Mesenchymal stem cell (in vitro differentiated cells and primary cell): ENCODE measurements around the gene XAB2.

Experiments used
- DNase-seq: peaks from one replicate; pipeline ENCODE4 v3.0.0-alpha.2; 2013
- H2AFZ ChIP-seq: one replicate; pipeline ENCODE4 v1.6.1; 2013; ENCODE audit warnings: low read depth, mild to moderate bottlenecking, control low read depth, inconsistent platforms, low read length, moderate library complexity
- H2AK5ac ChIP-seq: 2 replicates; pipeline ENCODE4 v1.6.1; 2013; ENCODE audit warnings: low read length, moderate library complexity, mild to moderate bottlenecking, inconsistent platforms; ENCODE audit not compliant: severe bottlenecking
- H2BK120ac ChIP-seq: one replicate; pipeline ENCODE4 v1.6.1; 2013; ENCODE audit warnings: low read depth, mild to moderate bottlenecking, inconsistent platforms, low read length, moderate library complexity
- H2BK12ac ChIP-seq, 2 experiments: one replicate each; pipeline ENCODE4 v1.6.1; 2013; ENCODE audit warnings: inconsistent platforms in 2 of 2, low read length in 2 of 2, mild to moderate bottlenecking in 2 of 2, moderate library complexity in 2 of 2, control low read depth in 1 of 2
- H2BK15ac ChIP-seq: one replicate; pipeline ENCODE4 v1.6.1; 2013; ENCODE audit warnings: mild to moderate bottlenecking, low read depth, inconsistent platforms; ENCODE audit not compliant: poor library complexity, severe bottlenecking
- H2BK5ac ChIP-seq: 2 replicates; pipeline ENCODE4 v1.6.1; 2013; ENCODE audit warnings: low read depth, mild to moderate bottlenecking, low read length, control low read depth, inconsistent platforms; ENCODE audit not compliant: poor library complexity, severe bottlenecking
- H3K14ac ChIP-seq, 2 experiments: one replicate each; pipeline ENCODE4 v1.6.1; 2013; ENCODE audit warnings: inconsistent platforms in 2 of 2, low read length in 2 of 2, control low read depth in 1 of 2, mild to moderate bottlenecking in 1 of 2, moderate library complexity in 1 of 2
- H3K18ac ChIP-seq, 2 experiments: one replicate each; pipeline ENCODE4 v1.6.1; 2013; ENCODE audit warnings: inconsistent platforms in 2 of 2, low read length in 2 of 2, control low read depth in 1 of 2, low read depth in 1 of 2, mild to moderate bottlenecking in 1 of 2
- H3K23ac ChIP-seq, 2 experiments: one replicate each; pipeline ENCODE4 v1.6.1; 2013; ENCODE audit warnings: inconsistent platforms in 2 of 2, low read length in 2 of 2, mild to moderate bottlenecking in 2 of 2, moderate library complexity in 2 of 2, control low read depth in 1 of 2
- H3K27ac ChIP-seq: 2 replicates; pipeline ENCODE4 v1.5.1; 2013; ENCODE audit warnings: mild to moderate bottlenecking, moderate library complexity, low read length, control low read depth, inconsistent platforms; ENCODE audit not compliant: poor library complexity, severe bottlenecking
- H3K27me3 ChIP-seq, 2 experiments: 2 replicates each; pipeline versions ENCODE4 v1.6.1 to v1.7.0; 2013; ENCODE audit warnings: low read length in 2 of 2, mild to moderate bottlenecking in 2 of 2, moderate library complexity in 2 of 2, control low read depth in 1 of 2, inconsistent platforms in 1 of 2; ENCODE audit not compliant: control insufficient read depth in 1 of 2, insufficient read depth in 1 of 2
- H3K36me3 ChIP-seq, 2 experiments: 2 replicates each; pipeline versions ENCODE4 v1.6.1 to v1.7.0; 2013; ENCODE audit warnings: low read length in 2 of 2, control low read depth in 1 of 2, inconsistent platforms in 1 of 2, low read depth in 1 of 2, mild to moderate bottlenecking in 1 of 2; ENCODE audit not compliant: insufficient read depth in 2 of 2, control insufficient read depth in 1 of 2
- H3K4ac ChIP-seq, 2 experiments: one replicate each; pipeline ENCODE4 v1.6.1; 2013; ENCODE audit warnings: inconsistent platforms in 2 of 2, low read length in 2 of 2, mild to moderate bottlenecking in 2 of 2, moderate library complexity in 2 of 2, control low read depth in 1 of 2, low read depth in 1 of 2
- H3K4me1 ChIP-seq: 2 replicates; pipeline ENCODE4 v1.6.1; 2013; ENCODE audit warnings: low read depth, low read length, control low read depth; ENCODE audit not compliant: control insufficient read depth, insufficient read depth
- H3K4me2 ChIP-seq: 2 replicates; pipeline ENCODE4 v1.6.1; 2013; ENCODE audit warnings: low read length, mild to moderate bottlenecking, inconsistent platforms; ENCODE audit not compliant: poor library complexity, severe bottlenecking
- H3K4me3 ChIP-seq, 2 experiments: 2 replicates each; pipeline versions ENCODE4 v1.5.1 to v1.7.0; 2013; ENCODE audit warnings: low read length in 2 of 2, mild to moderate bottlenecking in 2 of 2, control low read depth in 1 of 2, low read depth in 1 of 2; ENCODE audit not compliant: insufficient read depth in 1 of 2
- H3K79me1 ChIP-seq: replicated peaks from 2 replicates; pipeline ENCODE4 v1.6.1; 2013; ENCODE audit warnings: mild to moderate bottlenecking, control low read depth, low read length, inconsistent platforms; ENCODE audit not compliant: poor library complexity, severe bottlenecking
- H3K9ac ChIP-seq: 2 replicates; pipeline ENCODE4 v1.7.0; 2013; ENCODE audit warnings: mild to moderate bottlenecking, low read length, moderate library complexity
- H3K9me3 ChIP-seq: 2 replicates; pipeline ENCODE4 v1.7.0; 2013; ENCODE audit warnings: mild to moderate bottlenecking, low read length; ENCODE audit not compliant: control insufficient read depth
- H4K8ac ChIP-seq: one replicate; pipeline ENCODE4 v1.6.1; 2013; ENCODE audit warnings: inconsistent platforms, mild to moderate bottlenecking, low read length, moderate library complexity
- H4K91ac ChIP-seq: one replicate; pipeline ENCODE4 v1.6.1; 2013; ENCODE audit warnings: mild to moderate bottlenecking, low read length, inconsistent platforms
- WGBS: methylation state at CpG from one replicate; pipeline ENCODE4 v1.1.7; 2013; ENCODE audit warnings: mixed read lengths; 5-methylcytosine and 5-hydroxymethylcytosine counted together

The XAB2 gene

DNA sequence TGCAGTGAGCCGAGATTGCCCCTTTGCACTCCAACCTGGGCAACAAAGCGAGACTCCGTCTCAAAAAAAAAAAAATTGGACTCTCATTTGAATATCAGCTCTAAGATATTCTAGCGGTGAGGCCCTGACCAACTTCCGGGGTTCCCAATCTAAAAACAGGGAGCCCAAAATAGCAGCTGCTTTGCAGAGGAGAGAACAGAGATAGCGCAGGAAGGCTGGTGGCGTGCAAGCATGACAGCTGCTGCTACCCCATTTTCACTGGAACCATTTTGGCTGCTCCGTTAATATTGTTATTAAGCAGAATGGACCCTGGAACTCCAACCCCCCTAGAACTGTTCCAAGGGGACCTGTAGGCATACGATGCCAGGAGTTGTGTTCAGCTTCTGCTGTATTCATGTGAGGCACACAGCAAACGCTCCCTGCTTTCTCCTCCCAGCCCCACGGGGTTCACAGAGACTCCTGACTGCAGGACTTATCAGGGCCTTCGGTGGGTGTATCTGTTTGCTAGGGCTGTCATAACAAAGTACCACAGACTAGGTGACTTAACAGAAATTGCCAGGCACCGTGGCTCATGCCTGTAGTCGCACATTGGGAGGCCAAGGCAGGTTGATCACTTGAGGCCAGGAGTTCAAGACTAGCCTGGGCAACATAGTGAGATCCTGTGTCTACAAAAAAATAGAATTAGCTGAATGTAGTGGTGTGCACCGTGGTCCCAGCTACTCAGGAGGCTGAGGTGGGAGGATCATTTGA lies 19.1 kb upstream of the XAB2 start:
- no peak overlapping the region for H2BK5ac ChIP-seq
- H2AK5ac ChIP-seq: no peak overlapping the region
- no peak overlapping the region for H3K4me2 ChIP-seq
- no peak overlapping the region for H4K8ac ChIP-seq
- H4K91ac ChIP-seq: no peak overlapping the region
- H2BK15ac ChIP-seq: no peak overlapping the region
- H2BK12ac ChIP-seq: no peak overlapping the region
- no peak overlapping the region for H3K4me3 ChIP-seq
- peaks cover 10 to 37% of the 10 kb centered on the region in 2 experiments for H3K27me3 ChIP-seq
- H2AFZ ChIP-seq: no peak overlapping the region
- H2BK120ac ChIP-seq: no peak overlapping the region
- H3K9me3 ChIP-seq: no peaks in the 10 kb centered on the region
- no peaks in the 10 kb centered on the region for H3K79me1 ChIP-seq
- no peak overlapping the region for H3K14ac ChIP-seq
- no peak overlapping the region for H3K27ac ChIP-seq
- 87% methylated on average over 15 of the region's 15 CpGs for WGBS
- no peak overlapping the region for H3K9ac ChIP-seq
- H3K4me1 ChIP-seq: peaks cover 4% of the 10 kb centered on the region
- H3K4ac ChIP-seq: no peak overlapping the region
- no peak overlapping the region for H3K23ac ChIP-seq
- DNase-seq: no peak
- peaks cover 0 to 37% of the 10 kb centered on the region in 2 experiments for H3K36me3 ChIP-seq
- H3K18ac ChIP-seq: no peak overlapping the region

DNA sequence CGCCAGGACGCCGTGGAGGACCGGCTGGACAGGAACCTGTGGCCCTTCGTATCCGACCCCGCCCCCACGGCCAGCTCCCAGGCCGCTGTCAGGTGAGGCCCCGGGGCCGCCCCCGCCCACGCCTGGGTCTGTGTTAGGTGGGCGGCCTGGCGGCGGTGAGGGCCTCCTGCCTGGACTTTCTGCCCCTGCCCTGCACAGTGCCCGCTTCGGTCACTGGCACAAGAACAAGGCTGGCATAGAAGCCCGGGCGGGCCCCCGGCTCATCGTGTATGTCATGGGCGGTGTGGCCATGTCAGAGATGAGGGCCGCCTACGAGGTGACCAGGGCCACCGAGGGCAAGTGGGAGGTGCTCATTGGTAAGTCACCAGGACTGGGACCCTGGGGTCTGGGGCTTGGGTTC lies 17.8 kb upstream of the XAB2 start:
- Histone ChIP-seq H3K4ac (no peak overlapping the region), H2AK5ac (no peak overlapping the region), H3K4me3 (no peak overlapping the region), H3K9ac (no peak overlapping the region), H3K36me3 (peaks cover 0 to 49% of the 10 kb centered on the region in 2 experiments), H2AFZ (no peak overlapping the region), H3K14ac (no peak overlapping the region), H3K27ac (no peak overlapping the region), H3K27me3 (peaks cover 10 to 37% of the 10 kb centered on the region in 2 experiments), H4K91ac (no peak overlapping the region), H3K23ac (no peak overlapping the region), H3K4me2 (no peak overlapping the region), H2BK12ac (no peak overlapping the region), H2BK15ac (no peak overlapping the region), H3K79me1 (peaks cover 2% of the 10 kb centered on the region), H3K9me3 (no peaks in the 10 kb centered on the region), H3K4me1 (peaks cover 1% of the 10 kb centered on the region), H2BK120ac (no peak overlapping the region), H4K8ac (no peak overlapping the region), H3K18ac (no peak overlapping the region), H2BK5ac (no peak overlapping the region)
- WGBS: 93% methylated on average over 26 of the region's 26 CpGs
- DNase-seq: no peak

DNA sequence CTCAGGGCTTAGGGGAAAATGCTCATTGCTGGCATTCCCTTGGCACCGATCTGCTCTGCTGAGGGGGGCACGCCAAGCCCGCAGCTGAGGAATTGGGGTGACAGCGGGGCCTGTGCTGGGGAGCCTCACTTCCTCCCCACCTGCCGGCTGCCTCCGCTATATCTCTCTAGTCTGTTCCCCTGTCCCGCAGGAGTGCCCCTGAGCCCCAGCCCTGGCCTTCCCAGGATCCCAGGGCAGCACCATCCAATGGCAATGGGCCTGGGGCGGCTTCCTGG lies 17.0 kb upstream of the XAB2 start:
- Histone ChIP-seq H2BK120ac (no peak overlapping the region), H2AK5ac (no peak overlapping the region), H3K4me3 (no peak overlapping the region), H2BK5ac (no peak overlapping the region), H3K23ac (no peak overlapping the region), H3K14ac (no peak overlapping the region), H3K27ac (no peak overlapping the region), H4K91ac (no peak overlapping the region), H2AFZ (no peak overlapping the region), H3K4me2 (no peak overlapping the region), H2BK15ac (no peak overlapping the region), H3K36me3 (peaks cover 0 to 57% of the 10 kb centered on the region in 2 experiments), H3K9ac (no peak overlapping the region), H3K4ac (no peak overlapping the region), H3K4me1 (peaks cover 2% of the 10 kb centered on the region), H3K79me1 (peaks cover 3% of the 10 kb centered on the region), H2BK12ac (no peak overlapping the region), H3K18ac (no peak overlapping the region), H4K8ac (no peak overlapping the region), H3K27me3 (peaks cover 10 to 37% of the 10 kb centered on the region in 2 experiments), H3K9me3 (no peaks in the 10 kb centered on the region)
- WGBS: 93% methylated on average over 8 of the region's 8 CpGs
- no peak for DNase-seq

DNA sequence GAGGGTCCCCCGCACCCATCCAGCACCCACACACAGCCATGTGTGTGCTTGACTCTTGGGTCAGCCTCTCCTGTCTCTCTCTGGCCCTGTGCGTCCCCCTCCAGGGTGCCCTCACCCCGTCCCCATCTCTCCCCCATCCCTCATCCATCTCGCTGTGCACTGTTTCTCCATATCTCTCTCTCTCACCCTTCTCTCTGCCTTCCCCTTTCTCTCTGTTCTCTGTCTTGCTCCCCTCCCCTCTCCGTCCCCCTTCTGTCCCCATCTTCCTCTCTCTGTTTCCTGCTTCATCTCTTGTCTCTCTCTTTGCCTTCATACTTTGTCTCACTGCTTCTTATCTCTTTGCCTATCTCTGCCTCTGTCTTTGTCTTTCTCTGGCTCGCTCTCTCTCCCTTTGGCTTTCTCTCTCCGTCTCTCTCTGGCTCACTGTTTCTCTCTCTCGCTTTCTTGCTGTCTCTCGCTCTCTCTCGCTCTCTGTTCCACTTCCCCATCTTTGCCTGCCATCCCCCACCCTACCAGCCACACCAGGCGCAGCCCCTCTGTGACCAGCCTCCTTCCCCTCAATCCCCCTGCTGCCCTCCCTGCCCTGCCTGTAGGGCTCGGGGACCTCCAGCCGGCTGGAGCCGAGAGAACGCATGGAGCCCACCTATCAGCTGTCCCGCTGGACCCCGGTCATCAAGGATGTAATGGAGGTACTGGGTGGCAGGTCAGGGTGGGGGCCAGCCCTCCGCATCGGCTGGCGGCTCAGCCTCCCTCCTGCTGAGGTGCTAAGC lies 16.5 kb upstream of the XAB2 start:
- WGBS: 66% methylated on average over 18 of the region's 20 CpGs
- Histone ChIP-seq H3K4me2 (no peak overlapping the region), H2BK15ac (no peak overlapping the region), H4K91ac (no peak overlapping the region), H3K27ac (no peak overlapping the region), H3K18ac (no peak overlapping the region), H2BK5ac (no peak overlapping the region), H2BK12ac (no peak overlapping the region), H3K9me3 (no peaks in the 10 kb centered on the region), H2AFZ (no peak overlapping the region), H3K23ac (no peak overlapping the region), H3K27me3 (peaks cover 6 to 32% of the 10 kb centered on the region in 2 experiments), H3K9ac (no peak overlapping the region), H3K36me3 (peaks cover 0 to 60% of the 10 kb centered on the region in 2 experiments), H2AK5ac (no peak overlapping the region), H3K4me1 (peaks cover 2% of the 10 kb centered on the region), H2BK120ac (no peak overlapping the region), H3K4ac (no peak overlapping the region), H4K8ac (no peak overlapping the region), H3K79me1 (peaks cover 5% of the 10 kb centered on the region), H3K14ac (no peak overlapping the region), H3K4me3 (no peak overlapping the region)
- DNase-seq: no peak
